VCaP (cell line): Measurements from ENCODE around the gene PSKH1.

Source experiments
- H3K27ac ChIP-seq: fragments of 450-650 bp; 2 replicates; pipeline ENCODE4 v1.5.1; 2017
- TF ChIP-seq, protein P1 (sequence below): fragments of 450-650 bp; conservative IDR thresholded peaks from 2 replicates; pipeline ENCODE4 v1.5.1; 2017; ENCODE audit warnings: mild to moderate bottlenecking, moderate library complexity

The PSKH1 gene

DNA sequence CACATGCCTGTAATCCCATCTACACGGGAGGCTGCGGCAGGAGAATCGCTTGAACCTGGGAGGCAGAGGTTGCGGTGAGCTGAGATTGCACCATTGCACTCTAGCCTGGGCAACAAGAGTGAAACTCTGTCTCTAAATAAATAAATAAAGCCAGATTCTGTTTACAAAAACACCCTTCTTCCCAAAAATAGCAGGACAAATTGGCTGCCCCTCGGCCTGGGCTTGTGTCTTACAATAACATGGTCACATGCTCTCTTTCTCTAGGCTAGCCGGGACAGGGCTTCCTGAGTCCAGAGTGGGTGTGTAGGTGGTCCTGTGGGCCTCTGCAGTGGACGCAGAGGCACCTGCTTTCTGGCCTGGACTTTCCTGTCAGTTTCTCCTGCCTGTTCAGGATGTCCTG is 23.4 kb upstream of the PSKH1 start:
- H3K27ac ChIP-seq = no peak overlapping the region

DNA sequence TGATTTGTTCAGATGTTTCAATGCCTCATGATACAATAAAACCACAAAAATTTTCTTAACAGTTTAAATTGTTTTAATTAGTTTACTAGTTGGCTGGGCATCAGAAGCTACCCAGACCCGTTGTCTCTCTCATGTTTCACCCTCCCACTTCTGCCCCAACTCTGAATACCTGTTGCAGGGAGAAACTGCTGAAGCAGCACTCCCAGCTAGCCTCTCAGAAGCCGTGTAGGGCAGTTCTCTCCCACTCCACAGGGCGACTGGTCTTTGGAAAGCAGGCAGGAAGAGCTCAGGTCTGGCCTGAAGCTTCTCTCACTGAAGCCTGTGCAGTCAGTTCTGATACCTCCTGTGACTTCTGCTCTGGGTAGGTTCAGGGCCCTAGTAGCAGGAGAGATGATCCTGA is 21.8 kb upstream of the PSKH1 start:
- TF ChIP-seq, protein P1, sequence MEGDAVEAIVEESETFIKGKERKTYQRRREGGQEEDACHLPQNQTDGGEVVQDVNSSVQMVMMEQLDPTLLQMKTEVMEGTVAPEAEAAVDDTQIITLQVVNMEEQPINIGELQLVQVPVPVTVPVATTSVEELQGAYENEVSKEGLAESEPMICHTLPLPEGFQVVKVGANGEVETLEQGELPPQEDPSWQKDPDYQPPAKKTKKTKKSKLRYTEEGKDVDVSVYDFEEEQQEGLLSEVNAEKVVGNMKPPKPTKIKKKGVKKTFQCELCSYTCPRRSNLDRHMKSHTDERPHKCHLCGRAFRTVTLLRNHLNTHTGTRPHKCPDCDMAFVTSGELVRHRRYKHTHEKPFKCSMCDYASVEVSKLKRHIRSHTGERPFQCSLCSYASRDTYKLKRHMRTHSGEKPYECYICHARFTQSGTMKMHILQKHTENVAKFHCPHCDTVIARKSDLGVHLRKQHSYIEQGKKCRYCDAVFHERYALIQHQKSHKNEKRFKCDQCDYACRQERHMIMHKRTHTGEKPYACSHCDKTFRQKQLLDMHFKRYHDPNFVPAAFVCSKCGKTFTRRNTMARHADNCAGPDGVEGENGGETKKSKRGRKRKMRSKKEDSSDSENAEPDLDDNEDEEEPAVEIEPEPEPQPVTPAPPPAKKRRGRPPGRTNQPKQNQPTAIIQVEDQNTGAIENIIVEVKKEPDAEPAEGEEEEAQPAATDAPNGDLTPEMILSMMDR = no peak
- H3K27ac ChIP-seq = no peak overlapping the region

More for the DNA sequence above, 23.4 kb upstream of the PSKH1 start:
- TF ChIP-seq, protein P1 = no peak

DNA sequence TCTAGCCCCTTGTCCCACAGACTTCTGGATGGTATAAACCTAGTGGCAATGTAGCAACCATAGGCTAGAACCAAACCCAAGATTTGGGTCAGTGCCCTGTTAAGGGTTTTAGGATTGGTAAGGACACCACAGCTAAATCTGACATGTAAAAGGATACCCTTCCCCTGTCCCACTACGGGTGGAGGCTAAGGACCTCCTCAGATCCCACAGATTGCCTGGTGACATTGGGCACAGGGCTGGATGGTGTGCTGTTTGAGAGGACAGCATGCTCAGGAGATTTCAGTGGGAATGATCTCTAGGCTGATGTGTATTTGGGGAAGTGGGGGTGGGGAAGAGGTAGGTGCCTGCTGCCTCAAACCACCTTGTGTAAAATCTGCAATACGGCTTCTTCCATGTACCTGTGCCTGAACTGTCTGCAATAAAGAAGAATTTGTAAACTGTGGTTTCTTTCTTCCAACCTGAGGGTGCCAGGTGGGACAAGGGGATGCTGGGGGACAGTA is 20.9 kb upstream of the PSKH1 start:
- H3K27ac ChIP-seq = peak overlapping the region; percentile 75

DNA sequence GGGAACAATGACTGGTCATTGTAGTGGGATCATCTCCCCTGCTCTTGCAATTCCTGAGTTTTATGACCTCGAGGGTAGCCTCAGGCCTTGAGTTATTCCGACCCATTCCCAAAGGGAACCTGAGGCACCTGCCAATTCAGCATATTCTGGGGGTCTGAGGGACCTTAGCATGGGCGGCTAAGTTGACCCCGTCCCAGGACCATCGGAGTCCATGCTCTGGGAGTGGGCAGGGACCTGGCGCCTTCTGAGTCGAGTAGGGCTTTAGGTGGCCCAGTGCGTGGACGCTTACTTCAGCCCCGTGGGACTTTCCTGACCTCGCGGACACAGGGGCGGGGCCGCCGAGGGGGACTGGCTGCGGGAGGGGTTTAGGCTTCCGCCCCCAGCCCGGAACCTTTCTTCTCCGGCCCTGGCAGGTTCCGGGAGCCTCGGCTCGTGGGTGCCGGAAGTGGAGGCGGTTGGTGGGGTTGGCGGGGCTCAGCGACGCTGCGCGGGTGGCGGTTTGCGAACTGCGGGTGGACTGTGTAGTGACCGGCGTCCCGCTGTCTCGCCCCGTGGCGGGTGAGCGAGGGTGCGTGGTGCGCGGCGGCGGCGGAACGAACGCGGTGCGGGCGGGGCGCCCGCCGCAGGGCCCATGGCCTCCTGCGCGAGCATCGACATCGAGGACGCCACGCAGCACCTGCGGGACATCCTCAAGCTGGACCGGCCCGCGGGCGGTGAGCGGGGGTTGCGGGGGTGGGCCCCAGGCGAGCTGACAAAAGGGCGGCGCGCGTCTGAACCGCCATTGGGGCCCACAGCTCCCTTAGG is 20.2 kb upstream of the PSKH1 start, which contains the start of gene EDC4:
EDC4 (plus strand) TSS at position 422 of the 804 bp plus-strand sequence; CDS start at position 632, 210 bp downstream.
- peak within 1 kb of the TSS; percentile 75 for H3K27ac ChIP-seq
- TF ChIP-seq, protein P1 = no peak

More for the DNA sequence above, 20.9 kb upstream of the PSKH1 start:
- TF ChIP-seq, protein P1 = no peak

DNA sequence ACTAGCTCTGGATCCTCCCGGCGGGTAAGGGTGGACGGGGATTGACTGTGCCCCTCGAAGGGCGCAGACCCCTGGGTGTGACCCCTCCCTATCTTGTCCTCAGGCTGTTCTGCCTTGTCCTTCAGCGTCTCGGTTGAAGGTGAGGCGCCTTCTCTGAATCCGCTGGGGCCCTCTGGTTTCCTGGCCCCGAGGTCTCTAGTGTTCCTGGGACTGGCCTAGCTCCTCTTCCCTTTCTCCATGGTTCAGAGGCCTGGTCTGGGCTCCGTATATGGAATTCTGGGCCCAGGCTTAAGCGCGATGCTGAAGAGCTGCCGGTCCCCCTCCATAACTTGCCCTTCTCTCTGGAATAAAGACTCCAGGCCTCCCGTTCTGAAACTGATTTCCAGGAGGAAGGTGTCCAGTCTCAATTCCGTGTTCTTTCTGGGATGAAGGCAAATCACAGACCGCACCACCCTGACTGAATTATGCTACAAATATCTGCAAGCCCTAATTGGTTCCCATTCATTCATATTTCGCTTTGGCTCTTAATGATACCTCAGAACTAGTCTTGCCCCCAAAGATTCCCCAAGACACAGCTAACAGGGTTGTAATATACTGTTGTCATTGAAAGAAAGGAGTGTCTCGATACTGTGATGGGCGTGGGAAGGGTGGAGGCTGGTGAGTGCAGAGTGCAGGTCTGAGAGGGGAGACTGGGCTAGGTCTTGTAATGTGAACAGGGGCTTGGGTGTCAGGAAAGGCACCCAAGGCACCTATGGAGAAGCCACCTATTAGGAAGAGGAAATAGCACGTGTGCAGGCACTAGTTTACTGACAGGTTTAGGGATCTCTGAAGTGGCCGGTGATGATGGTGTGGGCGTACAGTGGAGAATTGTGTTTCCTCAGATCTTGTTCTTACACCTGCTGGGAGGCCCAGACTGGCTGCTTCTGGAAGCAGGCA is 19.4 kb upstream of the PSKH1 start:
- H3K27ac ChIP-seq = peak overlapping the region; percentile 75
- TF ChIP-seq, protein P1 = no peak

DNA sequence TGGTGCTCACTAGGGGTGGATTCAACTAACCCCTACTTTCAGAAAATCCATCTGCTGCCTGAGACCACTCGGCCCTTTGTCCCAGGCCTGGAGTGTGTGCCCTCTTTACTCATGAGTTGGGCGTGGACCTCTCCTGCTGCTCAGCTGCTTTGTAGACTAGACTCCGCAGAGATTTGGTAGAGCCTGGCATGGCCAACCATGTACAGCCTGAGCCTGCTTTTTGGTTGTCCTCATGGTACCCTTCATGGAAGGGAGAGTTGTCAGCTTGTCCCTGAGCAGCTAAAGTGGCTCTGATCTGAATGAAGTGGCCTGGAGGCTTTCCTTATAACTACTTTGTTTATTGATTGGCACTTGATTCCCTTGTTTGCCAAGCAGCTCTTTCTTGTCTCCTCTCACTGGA is 18.7 kb upstream of the PSKH1 start:
- peak overlapping the region; percentile 75; the same call in 1 of the 2 replicates for H3K27ac ChIP-seq
- TF ChIP-seq, protein P1 = no peak

DNA sequence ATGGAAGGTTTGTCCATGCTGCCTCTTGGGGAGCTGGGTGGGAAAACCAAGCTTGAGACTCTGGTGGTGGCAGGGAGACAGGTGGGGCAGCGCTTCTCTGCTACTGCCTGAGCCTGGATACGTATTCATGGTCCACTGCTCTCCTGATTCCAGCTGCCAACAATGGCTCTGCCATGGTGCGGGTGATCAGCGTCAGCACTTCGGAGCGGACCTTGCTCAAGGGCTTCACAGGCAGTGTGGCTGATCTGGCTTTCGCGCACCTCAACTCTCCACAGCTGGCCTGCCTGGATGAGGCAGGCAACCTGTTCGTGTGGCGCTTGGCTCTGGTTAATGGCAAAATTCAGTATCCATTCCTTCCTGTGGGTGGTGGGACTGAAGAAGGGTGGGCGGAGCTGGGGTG is 16.0 kb upstream of the PSKH1 start:
- TF ChIP-seq, protein P1 = no peak
- no peak overlapping the region for H3K27ac ChIP-seq
